GM23338 (cell line): ENCODE data around the gene CCNQ. TPM values are rescaled to one million over a fixed set of nuclear protein-coding genes. Genes with fewer than 3 reads are reported as not detected.

Experiments used
- ATAC-seq: fragments of 200-7000 bp; cut with Tn5 transposase; 3 replicates; pipeline ENCODE4 v1.9.1; 2020
- DNase-seq: peaks from one replicate; pipeline ENCODE4 v3.0.0-alpha.2; 2015; ENCODE audit warnings: low spot score
- H2AFZ ChIP-seq: fragments of 200-600 bp; sonication (generic); 2 replicates; pipeline ENCODE4 v1.8.0; 2016; ENCODE audit warnings: antibody characterized with exemption, mild to moderate bottlenecking, moderate library complexity
- H3F3A ChIP-seq: fragments of 200-600 bp; sonication (generic); replicated peaks from 2 replicates; pipeline ENCODE4 v1.8.0; 2017; ENCODE audit warnings: antibody characterized with exemption, mixed run types, low read depth
- H3K27ac ChIP-seq: fragments of 200-600 bp; sonication (generic); 2 replicates; pipeline ENCODE4 v1.6.1; 2016; ENCODE audit warnings: low read depth
- H3K27me3 ChIP-seq: fragments of 200-600 bp; sonication (generic); 2 replicates; pipeline ENCODE4 v1.8.0; 2016; ENCODE audit warnings: mild to moderate bottlenecking, mixed run types, moderate library complexity; ENCODE audit not compliant: insufficient read depth
- H3K36me3 ChIP-seq: fragments of 200-600 bp; sonication (generic); 2 replicates; pipeline ENCODE4 v1.8.0; 2016; ENCODE audit warnings: mild to moderate bottlenecking; ENCODE audit not compliant: insufficient read depth
- H3K4me1 ChIP-seq: fragments of 200-600 bp; sonication (generic); 2 replicates; pipeline ENCODE4 v1.8.0; 2016; ENCODE audit warnings: mild to moderate bottlenecking, moderate library complexity; ENCODE audit not compliant: insufficient read depth
- H3K4me2 ChIP-seq: fragments of 200-600 bp; sonication (generic); 2 replicates; pipeline ENCODE4 v1.7.1; 2017; ENCODE audit warnings: mixed run types
- H3K4me3 ChIP-seq: fragments of 200-600 bp; sonication (generic); 2 replicates; pipeline ENCODE4 v1.6.1; 2016; ENCODE audit warnings: mixed run types
- H3K79me2 ChIP-seq: fragments of 200-600 bp; sonication (generic); replicated peaks from 2 replicates; pipeline ENCODE4 v1.8.0; 2017; ENCODE audit warnings: mild to moderate bottlenecking; ENCODE audit not compliant: insufficient read depth
- H3K9me2 ChIP-seq: fragments of 200-600 bp; sonication (generic); 2 replicates; pipeline ENCODE4 v1.8.0; 2017; ENCODE audit not compliant: insufficient read depth
- H4K20me1 ChIP-seq: fragments of 200-600 bp; sonication (generic); replicated peaks from 2 replicates; pipeline ENCODE4 v1.8.0; 2017; ENCODE audit warnings: mild to moderate bottlenecking; ENCODE audit not compliant: insufficient read depth
- H3K27ac Mint-ChIP-seq: 2 replicates; pipeline ENCODE4 v1.8.0; 2020; ENCODE audit warnings: inconsistent platforms, mild to moderate bottlenecking, moderate library complexity, mixed read lengths
- H3K27me3 Mint-ChIP-seq: 3 replicates; pipeline ENCODE4 v1.8.0; 2022; ENCODE audit warnings: low read depth, mild to moderate bottlenecking, moderate library complexity, mixed read lengths, inconsistent platforms; ENCODE audit not compliant: insufficient read depth, poor library complexity
- H3K36me3 Mint-ChIP-seq: 3 replicates; pipeline ENCODE4 v1.8.0; 2021; ENCODE audit warnings: low read depth, mild to moderate bottlenecking, inconsistent platforms, moderate library complexity, mixed read lengths
- H3K4me1 Mint-ChIP-seq: 3 replicates; pipeline ENCODE4 v1.8.0; 2020; ENCODE audit warnings: mild to moderate bottlenecking, inconsistent platforms, mixed read lengths
- H3K4me3 Mint-ChIP-seq: 3 replicates; pipeline ENCODE4 v1.8.0; 2021; ENCODE audit warnings: moderate library complexity, mild to moderate bottlenecking, inconsistent platforms, mixed read lengths
- H3K9me3 Mint-ChIP-seq: 3 replicates; pipeline ENCODE4 v1.8.0; 2020; ENCODE audit warnings: moderate library complexity, mild to moderate bottlenecking, inconsistent platforms, mixed read lengths
- CTCF ChIP-seq, 2 experiments: fragments of 200-600 bp in 1 of 2; sonication (generic) in 1 of 2; conservative IDR thresholded peaks; 2 replicates each; pipeline versions ENCODE4 v1.5.1 to v1.6.1; 2016 to 2017; ENCODE audit warnings: antibody characterized with exemption in 2 of 2, low read depth in 2 of 2, mild to moderate bottlenecking in 2 of 2, moderate library complexity in 1 of 2
- ETS1 ChIP-seq: IDR thresholded peaks from 2 replicates; pipeline ENCODE4 v1.6.1; 2016; ENCODE audit warnings: antibody characterized with exemption
- EZH2 ChIP-seq: fragments of 200-600 bp; sonication (generic); IDR thresholded peaks from one replicate; pipeline ENCODE4 v1.8.0; 2017; ENCODE audit warnings: antibody characterized with exemption, mild to moderate bottlenecking, low read depth; ENCODE audit not compliant: unreplicated experiment
- EZH2phosphoT487 ChIP-seq: fragments of 200-600 bp; sonication (generic); IDR thresholded peaks from one replicate; pipeline ENCODE4 v1.8.1; 2018; ENCODE audit warnings: antibody characterized with exemption; ENCODE audit not compliant: unreplicated experiment
- JUNB ChIP-seq: IDR thresholded peaks from one replicate; pipeline ENCODE4 v1.6.1; 2016; ENCODE audit warnings: antibody characterized with exemption; ENCODE audit not compliant: unreplicated experiment
- NANOG ChIP-seq: IDR thresholded peaks from 2 replicates; pipeline ENCODE4 v1.6.1; 2016; ENCODE audit warnings: antibody characterized with exemption, borderline replicate concordance
- POLR2AphosphoS5 ChIP-seq: IDR thresholded peaks from 2 replicates; pipeline ENCODE4 v1.6.1; 2016; ENCODE audit warnings: antibody characterized with exemption, low read depth
- STAT1 ChIP-seq: IDR thresholded peaks from one replicate; pipeline ENCODE4 v1.6.1; 2016; ENCODE audit warnings: antibody characterized with exemption; ENCODE audit not compliant: unreplicated experiment
- ZNF331 ChIP-seq: fragments of 250-450 bp; sonication (Bioruptor Pico); IDR thresholded peaks from 2 replicates; pipeline ENCODE4 v1.5.0; 2020; ENCODE audit warnings: low read depth, mild to moderate bottlenecking, moderate library complexity
- ZNF462 ChIP-seq: fragments of 250-450 bp; sonication (Bioruptor Pico); IDR thresholded peaks from 2 replicates; pipeline ENCODE4 v1.5.0; 2020; ENCODE audit warnings: mild to moderate bottlenecking, moderate library complexity
- polyA plus RNA-seq: library from polyadenylated mRNA; unstranded; fragments of >200 nt; fragmentation: Nextera tagmentation; extraction: Ambion mirVana; gene quantifications from 2 replicates; pipeline ENCODE4 v1.2.1, GENCODE V29; 2016
- total RNA-seq: library from RNA; depleted of rRNA; stranded (reverse); fragments of >200 nt; shearing (Covaris generic); gene quantifications from 2 replicates; pipeline ENCODE4 v1.2.3, GENCODE V29; 2014

Gene CCNQ
- total and polyA plus RNA-seq, 2 experiments from 2014 or later = 19.4 to 30.2 TPM

DNA sequence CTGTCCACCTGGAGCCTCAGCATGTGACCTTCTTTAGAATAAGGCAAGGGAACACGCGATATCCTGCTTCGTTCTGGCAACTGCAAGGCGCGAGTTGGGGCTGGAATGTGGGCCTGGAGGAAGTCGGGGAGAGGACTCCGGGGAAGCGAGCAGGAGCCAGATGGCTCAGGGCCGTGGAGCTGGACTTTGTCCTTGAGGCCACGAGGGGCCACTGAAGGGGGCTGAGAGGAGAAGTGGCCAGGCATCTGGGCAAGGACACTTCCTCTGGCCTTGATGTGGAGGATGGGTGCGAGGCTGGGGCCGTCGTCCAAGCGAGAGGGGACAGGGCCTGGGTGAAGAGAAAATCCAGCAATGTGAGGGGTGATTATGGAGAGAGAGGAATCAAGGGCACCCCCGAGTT, 35.9 kb upstream of the CCNQ start (continued):
- TF ChIP-seq ZNF462 (CRISPR knock-in tag) (no peak), ETS1 (no peak), NANOG (no peak), JUNB (no peak)

DNA sequence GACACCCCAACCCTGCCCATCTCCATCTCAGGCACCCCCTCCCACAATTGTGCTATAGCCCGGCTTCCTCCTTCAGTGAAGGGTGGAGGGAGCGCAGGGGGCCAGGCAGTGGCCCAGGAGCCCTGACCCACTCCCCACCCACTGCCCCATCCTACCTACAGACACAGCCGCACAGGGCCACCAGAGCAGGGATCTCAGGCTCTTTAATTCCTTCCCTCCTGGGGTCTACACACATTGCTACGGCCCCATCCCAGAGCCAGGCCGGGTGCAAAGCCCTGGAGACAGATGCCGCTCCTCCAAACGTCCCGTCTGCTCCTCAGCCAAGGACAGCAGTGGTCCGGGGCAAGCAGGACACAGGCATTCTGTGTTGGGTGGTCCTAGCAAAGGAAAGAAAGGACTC, 35.3 kb upstream of the CCNQ start:
- Mint-ChIP-seq H3K9me3 (no peaks in the 10 kb centered on the region), H3K27ac (no peak overlapping the region), H3K4me3 (no peak overlapping the region), H3K36me3 (no peaks in the 10 kb centered on the region), H3K27me3 (no peaks in the 10 kb centered on the region), H3K4me1 (no peaks in the 10 kb centered on the region)
- H3K79me2 ChIP-seq = no peaks in the 10 kb centered on the region
- no peaks in the 10 kb centered on the region for H3K36me3 ChIP-seq
- no peaks in the 10 kb centered on the region for H3K27me3 ChIP-seq
- H3K4me2 ChIP-seq = no peak overlapping the region
- no peaks in the 10 kb centered on the region for H4K20me1 ChIP-seq
- H3K27ac ChIP-seq = no peak overlapping the region
- H3F3A ChIP-seq = no peaks in the 10 kb centered on the region
- no peaks in the 10 kb centered on the region for H3K4me1 ChIP-seq
- H3K9me2 ChIP-seq = no peaks in the 10 kb centered on the region
- H2AFZ ChIP-seq = no peak overlapping the region
- ATAC-seq = no peak
- H3K4me3 ChIP-seq = no peak overlapping the region
- no peak for DNase-seq
- TF ChIP-seq JUNB (no peak), CTCF (conservative IDR thresholded peaks at IDR 0.05; ENCODE audit: low read depth in 2 of 2) (no peak), EZH2 (no peak), STAT1 (no peak), ZNF331 (CRISPR knock-in tag) (no peak), NANOG (no peak), POLR2AphosphoS5 (no peak), EZH2phosphoT487 (no peak)
